ENCODE data around the gene UHMK1. TPM values are rescaled to one million over a fixed set of nuclear protein-coding genes. Genes with fewer than 3 reads are reported as not detected.

UHMK1 gene
- total RNA-seq, 1 donor from 2014 or later, result 43.5 TPM

- no peaks in the 10 kb centered on the region for H3K79me2 ChIP-seq (ENCODE audit: insufficient read depth, low read length)
- no peak overlapping the region for H3K4me3 Mint-ChIP-seq (ENCODE audit: unreplicated experiment)
- H3K4me3 ChIP-seq (ENCODE audit: insufficient read depth, low read depth, low read length), result no peak overlapping the region
- H3K9me3 Mint-ChIP-seq (ENCODE audit: unreplicated experiment), result no peaks in the 10 kb centered on the region
- H3K9ac ChIP-seq (ENCODE audit: low read length), result no peak overlapping the region
- H3K4me1 ChIP-seq (ENCODE audit: insufficient read depth, low read length), result no peaks in the 10 kb centered on the region
- DNase-seq (ENCODE audit: low read depth) (no peak), FAIRE-seq (no peak)
- H3K27ac ChIP-seq (ENCODE audit: low read depth, low read length), result no peak overlapping the region
- no peaks in the 10 kb centered on the region for H3K36me3 ChIP-seq (ENCODE audit: insufficient read depth, low read length)
- no peak for TF ChIP-seq CTCF (IDR thresholded peaks at IDR 0.05; ENCODE audit: insufficient read depth, low read depth, low read length)
- TF ChIP-seq EZH2 (IDR thresholded peaks at IDR 0.05; ENCODE audit: insufficient read depth, low read length), result no peak
- no peaks in the 10 kb centered on the region for H3K27me3 Mint-ChIP-seq (ENCODE audit: low read depth, unreplicated experiment)
- no peaks in the 10 kb centered on the region for H3K9me3 ChIP-seq (ENCODE audit: insufficient read depth, low read depth, low read length)
- no peak overlapping the region for H3K4me2 ChIP-seq (ENCODE audit: low read length)
- no peaks in the 10 kb centered on the region for H4K20me1 ChIP-seq (ENCODE audit: insufficient read depth, low read length)
- no peaks in the 10 kb centered on the region for H3K36me3 Mint-ChIP-seq (ENCODE audit: low read depth, unreplicated experiment)
- no peak overlapping the region for H3K27ac Mint-ChIP-seq (ENCODE audit: unreplicated experiment)
- H3K4me1 Mint-ChIP-seq (ENCODE audit: low read depth, unreplicated experiment), result peaks cover 3% of the 10 kb centered on the region
- no peak overlapping the region for H2AFZ ChIP-seq (ENCODE audit: low read depth, low read length)
- H3K27me3 ChIP-seq (ENCODE audit: insufficient read depth, low read length), result no peaks in the 10 kb centered on the region
These were observed 51.4 kb downstream of the UHMK1 start for GRCh38 chr1:162549001-162549400.

GRCh38 chr1:162550925-162551324 lies 53.3 kb downstream of the UHMK1 start:
- no peak overlapping the region for H3K4me3 Mint-ChIP-seq (ENCODE audit: unreplicated experiment)
- H3K27ac Mint-ChIP-seq (ENCODE audit: unreplicated experiment), result no peak overlapping the region
- H3K27me3 ChIP-seq (ENCODE audit: insufficient read depth, low read length), result no peaks in the 10 kb centered on the region
- H3K27ac ChIP-seq (ENCODE audit: low read depth, low read length), result no peak overlapping the region
- no peaks in the 10 kb centered on the region for H3K9me3 Mint-ChIP-seq (ENCODE audit: unreplicated experiment)
- H3K79me2 ChIP-seq (ENCODE audit: insufficient read depth, low read length), result no peaks in the 10 kb centered on the region
- no peaks in the 10 kb centered on the region for H3K36me3 ChIP-seq (ENCODE audit: insufficient read depth, low read length)
- no peak overlapping the region for H3K4me2 ChIP-seq (ENCODE audit: low read length)
- no peaks in the 10 kb centered on the region for H3K4me1 ChIP-seq (ENCODE audit: insufficient read depth, low read length)
- DNase-seq (ENCODE audit: low read depth) (no peak), FAIRE-seq (no peak)
- no peaks in the 10 kb centered on the region for H4K20me1 ChIP-seq (ENCODE audit: insufficient read depth, low read length)
- H3K9me3 ChIP-seq (ENCODE audit: insufficient read depth, low read depth, low read length), result no peaks in the 10 kb centered on the region
- H3K4me1 Mint-ChIP-seq (ENCODE audit: low read depth, unreplicated experiment), result peaks cover 3% of the 10 kb centered on the region
- no peak overlapping the region for H2AFZ ChIP-seq (ENCODE audit: low read depth, low read length)
- H3K9ac ChIP-seq (ENCODE audit: low read length), result no peak overlapping the region
- no peak overlapping the region for H3K4me3 ChIP-seq (ENCODE audit: insufficient read depth, low read depth, low read length)
- no peaks in the 10 kb centered on the region for H3K36me3 Mint-ChIP-seq (ENCODE audit: low read depth, unreplicated experiment)
- TF ChIP-seq EZH2 (IDR thresholded peaks at IDR 0.05; ENCODE audit: insufficient read depth, low read length), result no peak
- TF ChIP-seq CTCF (IDR thresholded peaks at IDR 0.05; ENCODE audit: insufficient read depth, low read depth, low read length), result no peak
- H3K27me3 Mint-ChIP-seq (ENCODE audit: low read depth, unreplicated experiment), result no peaks in the 10 kb centered on the region

- Histone ChIP-seq H3K4me2 (ENCODE audit: low read length) (no peak overlapping the region), H3K4me1 (ENCODE audit: insufficient read depth, low read length) (no peaks in the 10 kb centered on the region), H3K4me3 (ENCODE audit: insufficient read depth, low read depth, low read length) (no peak overlapping the region), H3K9ac (ENCODE audit: low read length) (no peak overlapping the region), H3K36me3 (ENCODE audit: insufficient read depth, low read length) (no peaks in the 10 kb centered on the region), H3K9me3 (ENCODE audit: insufficient read depth, low read depth, low read length) (no peaks in the 10 kb centered on the region), H3K79me2 (ENCODE audit: insufficient read depth, low read length) (no peaks in the 10 kb centered on the region), H3K27me3 (ENCODE audit: insufficient read depth, low read length) (no peaks in the 10 kb centered on the region), H3K27ac (ENCODE audit: low read depth, low read length) (no peak overlapping the region), H2AFZ (ENCODE audit: low read depth, low read length) (no peak overlapping the region), H4K20me1 (ENCODE audit: insufficient read depth, low read length) (no peaks in the 10 kb centered on the region)
- no peak for FAIRE-seq
- Mint-ChIP-seq H3K27ac (ENCODE audit: unreplicated experiment) (no peak overlapping the region), H3K36me3 (ENCODE audit: low read depth, unreplicated experiment) (no peaks in the 10 kb centered on the region), H3K4me1 (ENCODE audit: low read depth, unreplicated experiment) (peaks cover 3% of the 10 kb centered on the region), H3K27me3 (ENCODE audit: low read depth, unreplicated experiment) (no peaks in the 10 kb centered on the region), H3K9me3 (ENCODE audit: unreplicated experiment) (no peaks in the 10 kb centered on the region), H3K4me3 (ENCODE audit: unreplicated experiment) (no peak overlapping the region)
- no peak for DNase-seq (ENCODE audit: low read depth)
- TF ChIP-seq EZH2 (IDR thresholded peaks at IDR 0.05; ENCODE audit: insufficient read depth, low read length), result no peak
- no peak for TF ChIP-seq CTCF (IDR thresholded peaks at IDR 0.05; ENCODE audit: insufficient read depth, low read depth, low read length)
These were observed 54.5 kb downstream of the UHMK1 start for GRCh38 chr1:162551969-162552683.

All from astrocyte (in vitro differentiated cells and primary cell).